Lower leg skin (tissue), 3 donors: Measurements from ENCODE around the gene TEF.

Experiments used
- POLR2A ChIP-seq, 2 donors: fragments of 450-650 bp; IDR thresholded peaks; one replicate each; pipeline ENCODE4 v1.6.1; 2016 to 2017; ENCODE audit warnings: antibody characterized with exemption in 2 of 2, mild to moderate bottlenecking in 1 of 2, moderate library complexity in 1 of 2
- TF ChIP-seq, protein P1 (sequence below), 3 donors: fragments of 450-650 bp; IDR thresholded peaks; one replicate each; pipeline ENCODE4 v1.5.1; 2016; ENCODE audit warnings: antibody characterized with exemption in 3 of 3, mild to moderate bottlenecking in 3 of 3, moderate library complexity in 2 of 3

DNA sequence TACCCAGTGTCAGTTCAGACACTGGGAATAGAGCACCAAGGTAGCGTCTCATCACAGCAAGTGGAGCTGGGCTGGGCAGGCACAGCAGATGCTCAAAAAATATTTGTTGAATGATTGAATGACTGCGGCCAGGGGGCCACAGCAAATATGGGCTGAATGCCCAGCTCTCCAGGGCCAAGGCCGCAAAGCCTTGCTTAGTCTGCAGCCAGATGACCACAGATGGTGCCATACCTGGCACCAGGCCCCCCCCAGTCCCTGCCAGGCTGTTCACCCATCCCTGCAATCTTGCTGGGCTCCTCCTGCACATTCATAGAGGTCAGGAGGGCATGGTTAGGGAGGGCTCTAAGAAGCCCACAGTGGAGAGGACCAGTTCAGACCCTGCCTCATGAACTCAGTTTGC is 47.5 kb upstream of the TEF start:
- TF ChIP-seq, protein P1, sequence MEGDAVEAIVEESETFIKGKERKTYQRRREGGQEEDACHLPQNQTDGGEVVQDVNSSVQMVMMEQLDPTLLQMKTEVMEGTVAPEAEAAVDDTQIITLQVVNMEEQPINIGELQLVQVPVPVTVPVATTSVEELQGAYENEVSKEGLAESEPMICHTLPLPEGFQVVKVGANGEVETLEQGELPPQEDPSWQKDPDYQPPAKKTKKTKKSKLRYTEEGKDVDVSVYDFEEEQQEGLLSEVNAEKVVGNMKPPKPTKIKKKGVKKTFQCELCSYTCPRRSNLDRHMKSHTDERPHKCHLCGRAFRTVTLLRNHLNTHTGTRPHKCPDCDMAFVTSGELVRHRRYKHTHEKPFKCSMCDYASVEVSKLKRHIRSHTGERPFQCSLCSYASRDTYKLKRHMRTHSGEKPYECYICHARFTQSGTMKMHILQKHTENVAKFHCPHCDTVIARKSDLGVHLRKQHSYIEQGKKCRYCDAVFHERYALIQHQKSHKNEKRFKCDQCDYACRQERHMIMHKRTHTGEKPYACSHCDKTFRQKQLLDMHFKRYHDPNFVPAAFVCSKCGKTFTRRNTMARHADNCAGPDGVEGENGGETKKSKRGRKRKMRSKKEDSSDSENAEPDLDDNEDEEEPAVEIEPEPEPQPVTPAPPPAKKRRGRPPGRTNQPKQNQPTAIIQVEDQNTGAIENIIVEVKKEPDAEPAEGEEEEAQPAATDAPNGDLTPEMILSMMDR (IDR thresholded peaks at IDR 0.05), result no peak
- no peak for TF ChIP-seq POLR2A (IDR thresholded peaks at IDR 0.05)
